GM21737 (cell line): ENCODE measurements around the gene AIF1.

Experiments used
- ATAC-seq: cut with Tn5 transposase; IDR thresholded peaks from one replicate; pipeline ENCODE4 v1.9.1; 2021; ENCODE audit warnings: mild to moderate bottlenecking, moderate library complexity; ENCODE audit not compliant: unreplicated experiment

The AIF1 gene

DNA sequence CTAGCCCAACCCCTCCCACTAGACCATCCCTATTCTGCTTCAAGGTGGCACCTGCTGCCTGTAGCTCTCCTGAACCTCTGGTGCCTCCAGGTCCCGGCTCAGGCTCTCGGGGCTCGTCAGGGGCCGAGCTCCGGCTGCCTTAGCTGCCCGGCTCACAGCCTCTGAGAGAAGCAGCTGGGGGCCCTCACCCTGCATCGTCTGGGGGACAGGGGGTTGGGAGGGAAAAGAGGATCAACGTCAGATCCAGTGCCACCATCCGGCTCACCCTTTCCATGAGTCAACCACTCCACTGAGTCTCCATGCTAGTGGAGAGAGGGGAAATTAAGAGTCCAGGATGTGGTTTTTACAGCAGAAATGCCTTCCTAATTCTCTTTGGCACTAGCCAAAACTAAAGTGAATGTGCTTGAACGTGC is 24.4 kb downstream of the AIF1 start:
- ATAC-seq: no peak

DNA sequence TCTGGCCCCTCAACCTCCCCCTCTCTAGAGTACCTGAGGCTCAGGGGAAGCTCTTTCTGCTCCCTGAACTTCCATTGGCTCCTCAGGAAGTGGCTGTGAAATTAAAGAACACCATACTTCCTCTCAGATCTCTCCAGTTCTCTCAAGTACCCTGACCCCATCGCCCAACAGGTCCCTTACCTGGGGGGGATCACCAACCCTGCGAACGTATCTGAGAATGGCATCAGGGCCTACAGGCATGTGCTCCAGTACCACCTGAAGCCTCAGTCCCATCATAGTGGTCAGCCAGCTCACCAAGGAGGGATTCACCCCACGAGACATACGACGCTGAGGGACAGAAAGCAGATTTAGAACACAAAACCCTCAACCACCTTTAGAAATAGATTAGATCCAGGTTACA is 25.6 kb downstream of the AIF1 start:
- no peak for ATAC-seq

GRCh38 chr6:31641370-31641769 is 26.3 kb downstream of the AIF1 start:
- ATAC-seq: no peak

GRCh38 chr6:31642798-31643570 is 27.9 kb downstream of the AIF1 start:
- no peak for ATAC-seq

GRCh38 chr6:31643818-31644454 is 28.9 kb downstream of the AIF1 start:
- ATAC-seq: no peak

DNA sequence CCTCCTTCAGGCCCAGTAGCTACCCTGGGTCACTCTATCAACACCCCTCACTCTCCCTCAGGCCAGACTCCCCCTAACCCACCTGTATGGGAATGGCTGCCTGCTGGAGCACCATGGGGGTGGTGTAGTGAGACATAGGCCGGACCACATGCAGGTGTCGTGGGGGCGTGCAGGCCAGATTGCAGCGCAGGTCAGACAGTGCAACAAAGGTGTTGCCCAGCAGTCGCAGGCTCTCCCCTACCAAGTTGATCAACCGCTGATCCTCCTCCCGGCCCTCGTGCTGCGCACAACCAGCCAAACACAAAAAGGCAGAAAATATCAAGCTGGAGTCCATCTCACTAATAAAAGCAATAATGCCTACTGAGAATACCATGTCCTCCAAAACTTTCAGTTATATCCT is 30.3 kb downstream of the AIF1 start:
- no peak for ATAC-seq

GRCh38 chr6:31651602-31652191 is 36.7 kb downstream of the AIF1 start:
- peak; percentile 28 for ATAC-seq

DNA sequence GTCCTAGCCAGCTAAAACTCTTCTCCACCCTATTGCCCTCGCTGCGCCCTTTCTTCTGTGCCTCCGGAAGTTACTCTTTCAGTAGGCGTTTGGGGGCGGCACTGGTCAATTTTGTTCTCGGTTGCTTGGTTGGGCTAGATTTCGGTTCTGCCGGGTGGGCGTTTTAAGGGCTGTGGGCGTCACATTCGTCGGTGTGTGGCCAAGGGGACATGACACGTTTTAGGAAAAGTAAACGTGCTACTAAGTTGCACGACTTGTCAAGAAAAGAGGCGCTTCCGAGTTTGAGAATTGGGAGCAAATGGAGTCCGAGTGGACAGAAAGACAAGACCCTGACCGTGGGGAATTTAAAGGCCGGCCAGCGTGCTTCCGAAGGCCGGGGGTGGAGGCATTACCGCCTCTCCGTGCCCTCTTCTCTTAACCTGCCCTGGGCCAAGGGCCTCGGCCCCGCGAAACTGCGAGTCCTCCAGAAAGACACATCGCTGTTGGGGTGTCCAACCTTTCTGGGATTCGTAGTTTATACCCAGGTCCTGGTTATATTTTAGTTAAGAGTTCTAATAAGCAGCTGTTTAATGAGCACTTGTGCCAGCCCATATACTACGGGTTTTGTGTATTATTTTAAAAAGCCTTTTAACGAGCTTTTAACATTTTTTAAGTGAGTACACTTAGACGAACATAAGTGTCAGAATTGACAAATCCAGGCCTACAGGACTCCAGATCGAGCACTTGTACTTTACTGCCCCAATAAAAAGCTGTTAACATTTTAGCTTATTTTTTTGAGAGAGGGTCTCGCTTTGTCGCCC is 38.1 kb downstream of the AIF1 start:
- peak; percentile 48 for ATAC-seq

- ATAC-seq: no peak
Measured at GRCh38 chr6:31654574-31655348, 39.7 kb downstream of the AIF1 start.

DNA sequence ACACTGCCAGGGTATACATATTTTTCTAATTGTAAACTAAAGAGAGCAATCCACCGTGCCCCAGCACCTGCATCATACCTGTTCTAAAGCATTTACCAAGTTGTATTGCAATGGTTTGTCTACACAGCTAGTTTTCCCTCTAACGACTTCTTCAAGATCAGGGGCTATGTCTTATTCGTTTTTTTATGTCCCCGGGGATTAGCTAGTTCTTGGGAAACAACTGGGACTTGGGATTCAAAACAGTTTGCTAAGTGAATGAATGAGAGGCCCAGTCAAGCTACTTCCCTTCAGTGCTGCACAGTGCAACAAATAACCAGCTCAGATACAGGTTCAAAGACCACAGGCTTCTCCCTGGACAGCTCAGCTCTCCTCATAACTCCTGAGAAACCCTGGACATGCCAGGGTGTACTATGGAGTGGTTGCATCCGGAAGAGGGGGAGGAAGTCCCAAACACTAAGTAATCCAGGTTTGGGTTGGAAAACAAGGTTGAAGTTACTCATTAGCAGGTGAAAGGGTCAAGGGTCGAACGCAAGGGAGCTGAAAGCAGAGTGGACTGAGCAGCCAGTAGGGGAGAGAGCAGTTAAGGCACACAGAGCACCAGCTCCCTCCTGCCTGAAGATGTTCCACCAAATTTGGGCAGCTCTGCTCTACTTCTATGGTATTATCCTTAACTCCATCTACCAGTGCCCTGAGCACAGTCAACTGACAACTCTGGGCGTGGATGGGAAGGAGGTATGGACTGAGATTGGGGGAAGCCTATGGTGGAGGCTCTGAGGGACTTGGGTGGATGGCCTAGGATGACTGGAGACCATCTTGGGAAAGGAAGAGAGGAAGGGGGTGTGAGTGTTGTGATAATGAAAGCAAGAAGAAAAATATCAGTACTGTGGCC is 40.6 kb downstream of the AIF1 start, which contains the start of gene APOM:
Gene APOM (plus strand): TSS at position 546 of the 889 bp plus-strand sequence. CDS start 73 bp downstream, at position 619.
- ATAC-seq: no peak

- no peak for ATAC-seq
Measured at GRCh38 chr6:31657406-31658157, 42.5 kb downstream of the AIF1 start.

- ATAC-seq: no peak
Measured at GRCh38 chr6:31658158-31658688, 43.2 kb downstream of the AIF1 start.

GRCh38 chr6:31658983-31659648 is 44.1 kb downstream of the AIF1 start:
- ATAC-seq: no peak

DNA sequence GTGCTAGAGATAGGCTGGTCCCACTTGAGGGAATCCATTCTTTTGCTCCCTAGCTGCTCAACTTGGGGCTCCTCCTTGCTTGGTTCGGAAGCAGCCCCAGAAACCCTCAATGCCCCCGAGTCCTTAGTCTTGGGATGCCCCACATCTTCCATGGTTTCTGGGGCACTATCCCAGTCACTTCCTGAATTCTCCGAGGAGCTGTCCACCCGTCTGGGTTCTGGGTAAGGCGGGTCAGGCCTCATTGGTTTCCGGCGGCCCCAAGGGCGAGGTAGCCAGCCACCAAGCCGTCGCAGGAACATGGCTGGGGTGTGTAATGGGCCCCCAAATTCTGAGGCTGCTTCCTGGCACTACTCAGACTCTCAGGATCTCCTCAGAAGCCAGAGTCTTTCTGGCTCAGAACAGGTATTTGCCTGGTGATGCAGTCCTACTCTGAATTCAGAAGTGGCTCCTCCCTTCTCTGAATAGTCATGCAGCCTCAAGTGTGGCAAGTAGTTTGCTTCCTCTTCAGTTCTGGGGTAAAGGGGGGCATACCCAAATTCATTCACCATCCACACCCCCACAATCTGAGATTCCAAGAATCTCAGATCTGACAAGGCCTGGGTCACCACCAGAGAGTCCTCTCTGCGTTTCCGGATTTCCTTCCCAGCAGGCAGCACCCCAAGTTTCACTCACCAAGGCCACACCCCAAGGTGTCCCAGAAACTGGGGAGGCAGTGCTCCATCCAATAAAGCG is 44.8 kb downstream of the AIF1 start:
- no peak for ATAC-seq

- peak; percentile 35 for ATAC-seq
Measured at GRCh38 chr6:31660381-31661261, 45.6 kb downstream of the AIF1 start, which contains the start of gene C6orf47. TSS of gene C6orf47 (minus strand) at chr6:31660778. CDS start at chr6:31659947, 831 bp downstream.
